Stimulated activated naive B cell treated with anti-CD40 and anti-IgM and Interleukin-4, amounts not matched to agents 10 μg/mL and 1 μg/mL and 100 μg/mL, for 72 hours (primary cell): ENCODE measurements around the gene CCNI.

Source experiments
- ATAC-seq, 2 donors: fragments of 150-1000 bp; cut with Tn5 transposase; replicated peaks; 2 replicates each; pipeline ENCODE4 v1.10.0; 2021; ENCODE audit warnings: moderate library complexity in 1 of 2
- DNase-seq: peaks from one replicate; pipeline ENCODE4 v3.0.0; 2021
- H3K27ac Mint-ChIP-seq: one replicate; pipeline ENCODE4 v1.8.0; 2022; ENCODE audit warnings: mild to moderate bottlenecking, mixed read lengths
- H3K27me3 Mint-ChIP-seq, 2 donors: one replicate each; pipeline ENCODE4 v1.8.0; 2022; ENCODE audit warnings: mixed read lengths in 2 of 2
- H3K36me3 Mint-ChIP-seq, 2 donors: one replicate each; pipeline ENCODE4 v1.8.0; 2022; ENCODE audit warnings: mixed read lengths in 2 of 2, mild to moderate bottlenecking in 1 of 2
- H3K4me1 Mint-ChIP-seq, 2 donors: one replicate each; pipeline ENCODE4 v1.8.0; 2022; ENCODE audit warnings: mixed read lengths in 2 of 2, mild to moderate bottlenecking in 1 of 2
- H3K4me3 Mint-ChIP-seq, 2 donors: one replicate each; pipeline ENCODE4 v1.8.0; 2022; ENCODE audit warnings: mild to moderate bottlenecking in 2 of 2, mixed read lengths in 2 of 2, moderate library complexity in 1 of 2
- H3K9me3 Mint-ChIP-seq, 2 donors: one replicate each; pipeline ENCODE4 v1.8.0; 2022; ENCODE audit warnings: mixed read lengths in 2 of 2, mild to moderate bottlenecking in 1 of 2

Gene CCNI, protein sequence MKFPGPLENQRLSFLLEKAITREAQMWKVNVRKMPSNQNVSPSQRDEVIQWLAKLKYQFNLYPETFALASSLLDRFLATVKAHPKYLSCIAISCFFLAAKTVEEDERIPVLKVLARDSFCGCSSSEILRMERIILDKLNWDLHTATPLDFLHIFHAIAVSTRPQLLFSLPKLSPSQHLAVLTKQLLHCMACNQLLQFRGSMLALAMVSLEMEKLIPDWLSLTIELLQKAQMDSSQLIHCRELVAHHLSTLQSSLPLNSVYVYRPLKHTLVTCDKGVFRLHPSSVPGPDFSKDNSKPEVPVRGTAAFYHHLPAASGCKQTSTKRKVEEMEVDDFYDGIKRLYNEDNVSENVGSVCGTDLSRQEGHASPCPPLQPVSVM

DNA sequence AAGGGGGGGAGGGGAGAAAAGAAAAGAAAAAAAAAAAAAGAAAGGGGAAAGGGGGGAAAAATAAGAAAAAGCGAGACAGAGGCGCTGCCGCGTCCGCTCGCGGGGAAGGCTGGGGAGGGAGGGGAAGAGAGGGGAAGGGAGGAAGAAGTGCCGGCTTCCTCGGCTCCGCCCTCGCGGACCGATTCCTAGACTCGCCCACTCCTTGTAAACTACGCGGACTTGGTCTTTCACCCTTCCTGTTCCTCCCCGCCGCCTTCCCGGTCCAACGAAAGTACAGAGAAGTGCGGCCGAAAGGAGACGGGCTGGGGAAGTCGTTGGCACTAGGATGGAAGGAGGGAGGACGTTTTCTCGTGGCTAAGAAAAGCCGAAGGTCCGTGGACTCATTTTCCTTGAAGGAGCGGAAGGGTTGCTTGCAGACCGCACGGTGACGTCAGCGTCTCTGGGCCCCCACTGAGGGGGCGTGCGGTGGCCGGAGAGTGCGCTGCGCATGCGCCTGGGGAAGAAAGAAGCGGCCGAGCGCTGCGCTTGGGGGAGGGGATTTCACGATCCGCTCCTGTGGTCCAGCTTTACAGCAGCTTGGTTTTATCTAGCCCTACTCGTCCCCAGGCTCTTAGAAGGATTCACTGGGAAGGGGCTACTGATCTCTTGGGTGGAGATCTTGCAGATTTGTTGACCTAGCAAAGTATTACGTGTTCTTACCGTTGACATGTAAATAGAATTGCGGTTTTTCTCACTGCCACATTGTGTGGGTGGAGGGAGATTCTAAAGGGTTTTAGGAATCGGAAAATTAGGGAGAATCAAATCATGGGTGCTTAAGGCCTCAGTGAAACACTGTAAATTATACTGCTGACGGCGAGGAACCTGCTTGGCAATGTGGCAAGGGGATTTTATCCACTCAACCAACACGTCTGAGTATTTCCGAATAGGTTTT lies at the start of gene CCNI:
Gene CCNI, minus strand, starts transcription at position 121 of the 931 bp plus-strand sequence. CDS start 9,627 bp downstream, outside the sequence.
- DNase-seq (peak; percentile 94), ATAC-seq (peak; percentile 68 to 80)
- Mint-ChIP-seq H3K9me3 (no peaks in the 10 kb centered on the region), H3K4me3 (no peak within 1 kb of the TSS), H3K27ac (peak within 1 kb of the TSS; percentile 100), H3K36me3 (peaks cover 20 to 21% of the 10 kb centered on the region in 2 donors), H3K27me3 (no peaks in the 10 kb centered on the region), H3K4me1 (peaks cover 17 to 33% of the 10 kb centered on the region in 2 donors)

DNA sequence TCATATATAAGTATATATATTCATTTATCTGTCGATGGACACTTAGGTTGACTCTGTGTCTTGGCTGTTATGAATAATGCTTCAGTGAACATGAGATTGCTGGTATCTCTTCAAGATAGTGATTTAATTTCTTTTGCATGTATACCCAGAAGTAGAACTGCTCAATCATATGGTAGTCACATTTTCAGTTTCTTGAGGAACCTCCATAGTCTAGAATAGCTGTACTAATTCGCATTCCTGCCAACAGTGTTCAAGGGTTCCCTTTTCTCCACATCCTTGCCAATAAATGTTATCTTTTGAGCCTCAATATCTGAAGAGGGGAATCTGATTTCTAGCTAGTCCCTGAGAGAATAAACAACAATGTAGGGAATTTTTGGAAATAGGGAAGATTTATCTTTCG lies 48.8 kb upstream of the CCNI start:
- H3K36me3 Mint-ChIP-seq, result peaks cover 0 to 3% of the 10 kb centered on the region in 2 donors
- DNase-seq, result no peak
- no peak overlapping the region for H3K27ac Mint-ChIP-seq
- H3K9me3 Mint-ChIP-seq, result peaks cover 4 to 5% of the 10 kb centered on the region in 2 donors
- no peak for ATAC-seq
- no peaks in the 10 kb centered on the region for H3K27me3 Mint-ChIP-seq
- H3K4me1 Mint-ChIP-seq, result peaks cover 48 to 78% of the 10 kb centered on the region in 2 donors
- H3K4me3 Mint-ChIP-seq, result no peak overlapping the region

DNA sequence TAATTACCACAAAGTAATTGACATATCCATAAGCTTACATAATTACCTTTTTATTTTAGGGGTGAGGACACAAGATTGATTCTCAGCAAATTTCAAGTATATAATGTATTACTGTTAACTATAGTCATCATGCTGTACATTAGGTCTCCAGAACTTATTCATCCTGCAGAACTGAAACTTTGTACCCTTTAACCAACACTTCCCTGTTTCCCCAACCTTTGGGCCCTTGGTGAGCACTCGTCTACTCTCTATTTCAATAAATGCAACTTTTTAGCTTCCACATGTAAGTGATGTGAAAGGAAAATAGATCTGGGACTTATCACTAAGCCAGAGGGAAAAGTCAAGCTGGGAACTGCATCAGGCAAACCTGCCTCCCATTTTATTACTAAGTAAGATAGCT lies 47.6 kb upstream of the CCNI start:
- H3K9me3 Mint-ChIP-seq, result no peaks in the 10 kb centered on the region
- H3K27ac Mint-ChIP-seq, result no peak overlapping the region
- ATAC-seq (peak; percentile 59 to 66), DNase-seq (no peak)
- H3K4me1 Mint-ChIP-seq, result peaks cover 46 to 79% of the 10 kb centered on the region in 2 donors
- H3K4me3 Mint-ChIP-seq, result no peak overlapping the region
- H3K27me3 Mint-ChIP-seq, result no peaks in the 10 kb centered on the region
- H3K36me3 Mint-ChIP-seq, result no peaks in the 10 kb centered on the region

DNA sequence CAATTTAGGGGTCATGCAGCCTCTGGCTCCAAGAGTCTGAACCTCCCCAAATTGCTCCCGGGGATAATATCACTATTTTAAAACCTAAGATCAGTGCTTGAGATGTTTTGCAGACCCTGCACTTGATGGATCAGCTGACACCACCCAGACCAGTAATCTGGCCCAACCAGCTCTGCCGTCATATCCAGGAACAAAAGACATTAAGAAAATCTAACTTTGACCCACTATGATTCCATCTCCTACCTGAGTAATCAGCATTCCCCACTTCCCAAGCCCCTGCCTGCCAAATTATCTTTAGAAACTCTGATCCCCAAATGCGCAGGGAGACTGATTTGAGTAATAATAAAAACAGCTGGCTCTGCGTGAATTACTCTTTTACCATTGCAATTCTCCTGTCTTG lies 46.9 kb upstream of the CCNI start:
- Mint-ChIP-seq H3K36me3 (no peaks in the 10 kb centered on the region), H3K9me3 (no peaks in the 10 kb centered on the region), H3K27ac (no peak overlapping the region), H3K4me3 (no peak overlapping the region), H3K27me3 (no peaks in the 10 kb centered on the region), H3K4me1 (peaks cover 40 to 71% of the 10 kb centered on the region in 2 donors)
- ATAC-seq (no peak), DNase-seq (no peak)

DNA sequence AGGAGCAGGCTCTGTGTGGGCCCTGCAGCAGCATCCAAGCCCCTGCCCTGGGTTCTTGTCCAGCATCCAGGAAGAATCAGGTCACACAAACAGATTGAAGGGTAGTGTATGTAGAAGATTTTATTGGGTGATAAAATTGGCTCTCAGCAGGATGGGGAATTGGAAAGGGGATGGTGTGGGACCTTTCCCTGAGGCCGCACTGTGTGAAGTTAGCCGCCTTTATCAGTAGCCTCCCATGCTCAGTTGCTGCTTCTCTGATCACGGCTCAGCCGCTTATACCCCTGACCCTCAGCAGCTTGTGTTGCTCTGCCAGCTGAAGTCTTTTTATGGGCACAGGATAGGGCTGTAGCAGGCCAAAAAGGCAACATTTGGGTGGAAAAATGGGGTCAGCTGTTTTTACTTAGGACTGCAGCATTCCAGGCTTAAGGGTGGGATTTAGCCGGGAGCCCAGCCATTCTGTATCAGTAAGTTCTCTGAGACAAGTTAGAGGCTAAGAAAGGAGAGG lies 46.0 kb upstream of the CCNI start:
- no peaks in the 10 kb centered on the region for H3K27me3 Mint-ChIP-seq
- H3K27ac Mint-ChIP-seq, result peak overlapping the region; percentile 39
- H3K36me3 Mint-ChIP-seq, result no peaks in the 10 kb centered on the region
- ATAC-seq (no peak), DNase-seq (no peak)
- H3K4me3 Mint-ChIP-seq, result no peak overlapping the region
- H3K4me1 Mint-ChIP-seq, result peaks cover 35 to 66% of the 10 kb centered on the region in 2 donors
- H3K9me3 Mint-ChIP-seq, result peaks cover 0 to 2% of the 10 kb centered on the region in 2 donors

DNA sequence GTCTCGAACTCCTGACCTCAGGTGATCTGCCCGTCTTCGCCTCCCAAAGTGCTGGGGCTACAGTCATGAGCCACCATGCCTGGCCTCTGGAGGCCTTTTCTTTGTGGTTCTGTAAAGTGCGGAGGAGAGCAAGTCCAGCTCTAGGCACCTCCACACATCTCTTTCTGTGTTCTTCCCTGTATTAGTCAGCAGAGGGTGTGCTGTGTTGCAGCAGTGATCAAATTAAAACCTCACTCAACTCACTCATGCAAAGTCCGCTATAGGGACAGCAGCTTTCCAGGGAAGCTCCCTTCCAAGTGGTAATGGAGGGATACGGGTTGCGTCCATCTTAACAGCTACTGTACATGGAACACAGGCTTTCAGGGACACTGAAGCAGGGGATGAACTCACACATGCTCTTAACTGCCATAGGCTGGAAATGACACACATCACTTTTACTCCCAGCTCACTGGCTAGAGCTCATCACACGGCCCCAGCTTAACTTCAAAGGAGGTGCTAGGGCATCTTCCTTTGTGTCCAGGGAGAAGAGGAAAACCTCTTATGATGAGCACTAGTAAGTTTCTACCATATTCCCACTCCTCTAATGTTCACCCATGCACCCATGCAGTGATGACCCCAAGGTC lies 45.2 kb upstream of the CCNI start:
- peaks cover 34 to 64% of the 10 kb centered on the region in 2 donors for H3K4me1 Mint-ChIP-seq
- no peaks in the 10 kb centered on the region for H3K27me3 Mint-ChIP-seq
- H3K9me3 Mint-ChIP-seq, result peaks cover 0 to 2% of the 10 kb centered on the region in 2 donors
- no peaks in the 10 kb centered on the region for H3K36me3 Mint-ChIP-seq
- H3K4me3 Mint-ChIP-seq, result no peak overlapping the region
- DNase-seq (no peak), ATAC-seq (peak; percentile 70 to 76)
- no peak overlapping the region for H3K27ac Mint-ChIP-seq

DNA sequence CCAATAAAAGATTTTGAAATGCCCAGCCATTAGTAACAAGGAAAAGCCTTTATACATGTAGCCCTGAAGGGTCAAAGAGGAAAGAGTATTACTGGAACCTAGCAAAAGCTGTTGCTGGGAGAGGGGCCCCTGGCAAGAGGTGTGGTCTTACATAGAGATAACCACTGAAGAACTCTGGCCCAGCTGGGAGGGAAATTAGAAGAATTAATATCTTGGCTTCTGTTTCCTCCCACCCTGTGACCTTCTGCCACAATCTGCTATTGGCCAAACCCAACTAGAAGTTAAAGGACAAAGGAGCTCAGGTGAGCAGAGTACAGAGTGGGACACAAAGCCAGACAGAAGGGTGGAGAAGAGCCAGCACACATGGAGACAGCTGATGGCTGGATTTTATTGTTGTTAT lies 41.9 kb upstream of the CCNI start:
- Mint-ChIP-seq H3K9me3 (peaks cover 0 to 4% of the 10 kb centered on the region in 2 donors), H3K36me3 (peaks cover 0 to 3% of the 10 kb centered on the region in 2 donors), H3K27me3 (no peaks in the 10 kb centered on the region), H3K27ac (no peak overlapping the region), H3K4me3 (no peak overlapping the region), H3K4me1 (peaks cover 11 to 31% of the 10 kb centered on the region in 2 donors)
- no peak for DNase-seq
- ATAC-seq, result no peak

DNA sequence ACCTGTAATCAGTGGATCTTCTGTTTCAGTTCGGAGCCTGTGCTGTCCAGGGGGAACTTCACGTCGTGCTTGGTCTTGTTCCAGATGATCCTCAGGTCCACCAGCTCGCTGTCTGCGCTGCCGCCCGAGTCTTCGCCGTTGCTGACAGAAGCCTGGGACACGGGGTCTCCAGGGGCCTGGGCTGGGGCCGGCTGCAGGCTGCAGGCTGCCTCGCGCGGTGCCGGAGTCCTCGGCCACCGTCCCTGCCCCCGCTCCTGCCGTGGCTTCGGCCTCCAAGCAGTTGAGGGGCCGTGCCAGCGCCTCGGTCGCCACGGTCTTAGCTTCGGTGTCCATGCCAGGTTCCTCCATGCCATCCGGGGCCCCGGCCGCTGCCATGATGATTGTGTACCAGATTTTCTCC lies 37.3 kb upstream of the CCNI start:
- H3K27ac Mint-ChIP-seq, result no peak overlapping the region
- H3K36me3 Mint-ChIP-seq, result peaks cover 0 to 3% of the 10 kb centered on the region in 2 donors
- H3K4me1 Mint-ChIP-seq, result no peaks in the 10 kb centered on the region
- H3K4me3 Mint-ChIP-seq, result no peak overlapping the region
- peaks cover 0 to 4% of the 10 kb centered on the region in 2 donors for H3K9me3 Mint-ChIP-seq
- DNase-seq (no peak), ATAC-seq (no peak)
- no peaks in the 10 kb centered on the region for H3K27me3 Mint-ChIP-seq

DNA sequence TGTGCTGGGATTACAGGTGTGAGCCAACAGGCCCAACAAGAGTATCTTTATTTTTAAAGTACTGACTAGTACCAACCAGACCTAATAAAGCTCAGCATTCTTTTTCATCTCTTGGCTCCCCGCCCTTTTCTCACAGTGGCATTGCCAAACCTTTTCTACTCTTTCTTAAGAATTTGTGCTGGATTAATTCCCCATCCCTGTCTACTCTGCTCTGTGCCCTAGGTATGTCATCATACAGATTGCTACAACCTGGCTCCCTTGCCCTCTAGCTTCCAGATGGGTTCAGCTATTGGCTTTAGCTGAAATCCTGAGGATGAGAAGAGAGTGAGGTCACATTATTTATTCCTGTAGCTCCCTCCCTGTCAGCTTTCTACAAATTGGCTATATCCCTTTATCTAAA lies 34.9 kb upstream of the CCNI start:
- H3K36me3 Mint-ChIP-seq, result peaks cover 0 to 3% of the 10 kb centered on the region in 2 donors
- H3K4me1 Mint-ChIP-seq, result peaks cover 2 to 9% of the 10 kb centered on the region in 2 donors
- ATAC-seq (no peak), DNase-seq (no peak)
- peaks cover 0 to 2% of the 10 kb centered on the region in 2 donors for H3K9me3 Mint-ChIP-seq
- H3K27me3 Mint-ChIP-seq, result no peaks in the 10 kb centered on the region
- H3K27ac Mint-ChIP-seq, result no peak overlapping the region
- H3K4me3 Mint-ChIP-seq, result no peak overlapping the region

DNA sequence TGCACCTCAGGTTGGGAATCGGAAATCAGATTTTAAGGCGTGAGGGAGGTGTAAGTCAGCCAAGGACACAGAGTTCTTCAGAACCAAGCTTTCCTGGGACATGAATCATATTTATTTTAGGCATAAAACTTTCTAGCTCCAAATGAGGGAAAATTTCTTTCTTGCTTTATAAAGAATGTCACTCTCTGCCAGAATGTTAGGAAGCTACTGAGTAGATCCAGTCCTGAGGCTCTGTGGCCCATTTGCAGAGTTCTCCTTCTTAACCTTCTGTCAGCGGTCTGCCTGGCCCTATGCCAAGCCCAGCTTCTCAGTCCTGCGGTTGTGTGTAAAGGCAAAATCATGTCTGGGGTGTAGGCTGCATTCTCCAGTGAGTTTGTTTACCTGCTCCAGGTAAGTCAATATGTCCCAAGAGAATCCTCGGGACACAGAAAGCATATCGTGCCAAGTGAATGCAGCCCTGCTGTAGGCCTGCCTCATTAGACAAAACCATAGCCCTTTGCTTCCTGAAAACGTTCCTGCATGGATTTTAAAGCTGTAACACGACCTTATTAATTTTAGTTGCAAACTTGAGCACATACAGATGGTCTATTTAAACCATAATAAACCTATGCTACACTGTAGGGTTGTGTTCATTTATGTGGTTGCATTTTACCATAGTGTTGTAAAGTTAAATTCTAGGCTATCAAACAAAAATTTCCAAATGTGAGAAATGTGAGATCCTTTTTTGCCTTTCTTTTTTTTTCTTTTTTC lies 29.2 kb upstream of the CCNI start:
- Mint-ChIP-seq H3K36me3 (no peaks in the 10 kb centered on the region), H3K27me3 (no peaks in the 10 kb centered on the region), H3K4me1 (peaks cover 16 to 35% of the 10 kb centered on the region in 2 donors), H3K4me3 (peak overlapping the region in 1 of 2 donors; percentile 17), H3K9me3 (no peaks in the 10 kb centered on the region), H3K27ac (no peak overlapping the region)
- ATAC-seq, result peak in 1 of 2 donors; percentile 55
- no peak for DNase-seq

DNA sequence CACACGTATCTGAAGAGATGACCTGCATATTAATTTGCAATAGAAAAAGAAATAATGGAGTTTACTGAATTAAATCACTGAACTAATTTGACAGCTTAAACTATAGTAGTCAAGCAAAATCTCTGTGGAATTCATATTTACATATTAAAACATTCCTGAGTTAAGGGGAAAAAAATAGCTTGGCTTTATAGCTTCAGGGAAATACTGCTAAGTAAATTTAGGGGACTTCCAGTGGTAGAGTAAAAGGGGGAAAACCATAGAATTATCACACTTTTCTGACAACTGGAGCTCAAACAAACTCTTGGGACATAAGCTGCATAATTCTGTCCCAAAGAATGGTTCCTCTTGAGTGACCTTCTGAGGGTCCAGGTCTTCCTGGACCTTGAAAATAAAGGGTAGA lies 28.6 kb upstream of the CCNI start:
- DNase-seq (no peak), ATAC-seq (peak in 1 of 2 donors; percentile 29)
- Mint-ChIP-seq H3K4me3 (peak overlapping the region in 1 of 2 donors; percentile 17), H3K27ac (no peak overlapping the region), H3K27me3 (no peaks in the 10 kb centered on the region), H3K36me3 (no peaks in the 10 kb centered on the region), H3K4me1 (peaks cover 16 to 35% of the 10 kb centered on the region in 2 donors), H3K9me3 (no peaks in the 10 kb centered on the region)

DNA sequence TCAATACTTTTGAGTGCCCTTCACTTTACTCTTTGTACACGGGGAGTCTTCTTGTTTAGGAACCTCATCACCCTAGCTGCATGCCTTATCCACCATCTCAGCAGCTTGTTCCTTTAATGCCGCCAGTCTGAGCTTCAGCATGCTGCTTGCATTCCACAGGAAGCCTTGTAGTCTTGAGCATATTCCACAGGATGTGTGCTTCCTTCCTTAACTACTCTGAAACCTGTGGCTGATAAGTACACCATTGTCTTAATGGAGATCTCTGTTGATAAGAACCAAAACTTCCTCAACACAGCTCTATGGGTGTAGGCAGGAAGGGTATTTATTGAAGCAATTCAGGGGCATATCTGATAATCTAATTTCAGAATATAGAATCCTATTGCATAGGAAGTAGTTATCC lies 24.4 kb upstream of the CCNI start:
- peaks cover 23 to 33% of the 10 kb centered on the region in 2 donors for H3K4me1 Mint-ChIP-seq
- H3K9me3 Mint-ChIP-seq, result no peaks in the 10 kb centered on the region
- DNase-seq, result no peak
- H3K27me3 Mint-ChIP-seq, result no peaks in the 10 kb centered on the region
- H3K36me3 Mint-ChIP-seq, result no peaks in the 10 kb centered on the region
- ATAC-seq, result no peak
- H3K4me3 Mint-ChIP-seq, result no peak overlapping the region
- no peak overlapping the region for H3K27ac Mint-ChIP-seq

DNA sequence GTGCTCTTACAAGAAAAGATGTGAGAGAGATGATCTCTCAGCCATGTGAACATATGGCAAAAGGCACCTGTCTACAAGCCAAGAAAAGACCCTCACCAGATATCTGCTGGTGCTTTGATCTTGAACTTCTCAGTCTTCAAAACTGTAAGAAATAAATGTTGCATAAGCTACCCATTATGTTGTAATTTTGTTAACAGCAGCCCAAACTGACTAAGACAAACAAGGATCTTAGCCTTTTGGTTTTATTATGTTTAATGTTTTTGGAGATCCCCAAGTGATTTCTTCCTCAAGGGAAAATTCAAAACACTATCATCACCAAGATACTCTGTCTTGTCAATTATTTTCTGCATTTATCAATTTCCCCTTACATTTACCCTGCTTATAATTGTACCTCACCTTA lies 21.8 kb upstream of the CCNI start:
- Mint-ChIP-seq H3K4me3 (no peak overlapping the region), H3K27me3 (no peaks in the 10 kb centered on the region), H3K4me1 (peaks cover 24 to 36% of the 10 kb centered on the region in 2 donors), H3K9me3 (peaks cover 0 to 3% of the 10 kb centered on the region in 2 donors), H3K36me3 (peaks cover 0 to 2% of the 10 kb centered on the region in 2 donors), H3K27ac (no peak overlapping the region)
- no peak for ATAC-seq
- DNase-seq, result no peak
